HG03575 (cell line): ENCODE measurements around the gene GPR89B.
"Not testable (repeated sequence)": the region's sequence is repeated elsewhere in the genome, so short reads cannot be mapped to it uniquely, and the experiment has no call there.

Source experiments
- ATAC-seq: cut with Tn5 transposase; IDR thresholded peaks from one replicate; pipeline ENCODE4 v1.9.1; 2021; ENCODE audit not compliant: unreplicated experiment, insufficient number of reproducible peaks, low FRiP score; ENCODE audit errors: extremely low read depth

GPR89B gene

DNA sequence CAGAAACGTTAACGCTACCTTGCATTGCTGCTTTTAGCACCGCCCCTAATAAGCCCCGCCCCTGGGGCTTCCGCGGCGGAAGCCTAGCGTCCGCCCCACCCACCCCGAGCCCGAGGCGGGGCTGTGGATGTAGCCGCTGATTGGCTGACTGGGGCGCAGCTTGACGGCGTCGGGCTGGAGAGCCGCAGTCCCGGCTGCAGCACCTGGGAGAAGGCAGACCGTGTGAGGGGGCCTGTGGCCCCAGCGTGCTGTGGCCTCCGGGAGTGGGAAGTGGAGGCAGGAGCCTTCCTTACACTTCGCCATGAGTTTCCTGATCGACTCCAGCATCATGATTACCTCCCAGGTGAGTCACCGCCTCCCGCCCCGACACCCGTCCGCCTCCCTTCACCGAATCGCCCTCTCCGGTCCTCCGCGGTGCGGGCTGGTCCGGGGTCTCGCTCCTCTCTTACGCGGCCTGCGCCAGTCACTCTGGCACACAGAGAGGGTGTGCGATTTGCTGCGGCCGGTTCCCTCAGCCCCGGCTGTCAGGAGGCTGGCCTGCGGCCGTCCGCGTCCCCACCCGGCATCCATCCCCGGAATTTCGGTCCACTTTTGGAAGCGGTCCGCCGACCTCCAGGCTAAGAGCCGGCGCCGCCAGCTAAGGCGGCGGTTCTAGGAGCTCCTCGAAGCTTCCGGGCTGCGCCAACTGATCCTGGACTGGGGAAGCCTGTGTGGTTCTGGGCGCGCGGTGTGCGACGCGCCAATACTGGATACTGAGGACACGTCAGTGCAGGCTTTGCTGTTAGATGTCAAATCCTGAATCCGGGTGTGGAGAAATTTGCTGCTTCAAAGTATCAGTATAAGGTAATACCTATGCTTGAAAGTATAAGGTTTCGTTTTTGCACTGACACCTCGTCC lies at the start of gene GPR89B:
GPR89B (plus strand) TSS at position 185 of the 897 bp plus-strand sequence; CDS start at position 302, 117 bp downstream.
- peak; percentile 79 for ATAC-seq

DNA sequence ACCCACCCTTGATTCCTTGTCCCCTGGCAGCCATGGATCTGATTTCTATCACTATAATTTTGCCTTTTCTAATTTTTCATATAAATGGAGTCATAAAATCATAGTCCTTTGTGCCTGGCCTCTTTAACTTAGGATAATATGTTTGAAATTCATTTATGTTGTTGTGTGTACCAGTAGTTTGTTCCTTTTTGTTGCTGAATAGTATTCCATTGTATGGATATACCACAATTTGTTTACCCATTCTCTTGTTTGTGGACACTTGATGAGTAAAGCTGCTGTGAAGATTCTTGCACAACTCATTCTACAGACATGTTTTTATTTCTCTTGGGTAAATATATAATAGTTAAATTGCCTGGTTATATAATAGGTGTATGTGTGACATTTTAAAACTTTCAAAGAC lies 48.3 kb upstream of the GPR89B start:
- no peak for ATAC-seq

DNA sequence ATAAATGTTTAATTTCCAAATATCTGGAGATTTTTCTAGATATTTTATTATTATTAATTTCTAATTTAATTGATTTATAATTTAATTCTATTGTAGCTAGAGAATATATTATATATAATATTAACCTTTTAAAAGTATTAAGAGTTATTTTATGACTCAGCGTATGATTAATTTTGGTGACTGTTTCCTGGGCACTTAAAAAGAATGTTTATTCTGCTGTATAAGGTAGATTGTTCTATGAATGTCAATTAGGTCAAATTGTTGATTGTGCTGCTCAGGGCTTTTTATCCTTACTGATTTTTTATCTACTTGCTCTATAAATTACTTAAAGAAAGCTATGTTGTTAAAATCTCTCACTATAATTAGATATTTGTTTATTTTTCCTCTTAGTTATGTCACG lies 45.7 kb upstream of the GPR89B start:
- ATAC-seq, result no peak

DNA sequence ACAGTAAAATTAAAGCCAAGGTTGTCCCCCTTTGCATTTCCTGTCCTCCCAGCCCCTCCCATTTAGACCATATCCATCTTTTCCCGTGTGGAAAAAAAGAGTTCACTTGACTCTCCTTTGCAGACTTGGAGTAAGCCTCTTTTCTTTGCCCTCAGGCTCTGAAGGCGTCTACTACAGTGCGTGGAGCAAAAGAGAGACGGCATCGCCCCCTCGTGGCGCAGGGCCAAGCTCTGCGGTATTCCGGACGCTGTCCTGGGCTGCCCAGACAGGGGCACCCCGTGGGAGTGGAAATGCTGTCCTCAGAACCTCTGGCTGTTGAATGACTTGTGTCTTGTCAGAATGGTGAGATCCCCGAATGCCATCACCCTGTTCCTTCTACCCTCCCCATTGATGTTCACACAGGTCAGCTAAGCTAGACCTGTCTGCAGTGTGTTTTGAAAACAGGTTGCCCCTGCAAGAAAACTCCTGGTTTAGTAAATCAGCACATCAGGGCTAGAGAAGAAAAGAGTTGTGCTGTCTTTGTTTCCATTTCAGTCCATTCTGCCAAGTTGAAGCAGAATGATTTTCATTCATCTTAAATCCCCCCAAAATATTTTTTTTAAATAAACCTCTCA lies 37.9 kb upstream of the GPR89B start:
- ATAC-seq, result no peak

DNA sequence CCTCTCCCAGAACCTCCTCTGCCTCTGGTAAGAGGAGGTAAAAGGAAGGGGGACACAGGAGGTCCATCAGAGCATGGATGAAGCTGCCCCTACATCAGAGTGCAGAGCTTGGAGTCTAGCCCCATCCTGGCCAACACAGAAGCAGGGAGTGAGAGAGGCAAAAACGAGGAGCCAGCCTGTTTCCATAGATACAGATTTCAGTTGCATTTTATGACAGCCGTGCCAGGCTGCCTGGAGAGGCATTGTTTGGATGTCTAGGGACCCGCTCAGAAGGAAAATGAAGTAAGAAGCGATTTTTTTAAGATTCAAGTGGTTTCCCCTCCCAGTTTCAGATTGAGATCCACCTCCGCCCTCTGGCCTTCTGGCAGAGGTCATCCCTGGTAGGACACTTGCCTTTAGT lies 37.1 kb upstream of the GPR89B start:
- no peak for ATAC-seq

DNA sequence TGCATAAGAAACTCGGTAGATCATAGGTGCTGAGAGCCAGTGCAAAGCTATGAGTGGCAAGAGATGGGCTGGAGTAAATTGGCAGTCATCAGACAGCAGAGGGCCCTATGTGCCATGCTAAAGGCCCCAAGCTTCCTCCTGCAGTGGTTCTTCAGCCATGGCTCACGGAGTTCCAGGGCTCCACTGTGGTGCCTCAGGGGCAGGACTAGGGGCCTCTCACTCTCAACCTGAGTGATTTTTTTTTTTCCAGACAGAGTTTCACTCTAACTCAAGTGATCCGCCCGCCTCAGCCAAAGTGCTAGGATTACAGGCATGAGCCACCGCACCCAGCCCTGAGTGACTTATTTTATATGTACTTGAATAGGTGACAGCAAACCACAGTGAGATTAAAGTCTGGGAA lies 36.0 kb upstream of the GPR89B start:
- no peak for ATAC-seq

DNA sequence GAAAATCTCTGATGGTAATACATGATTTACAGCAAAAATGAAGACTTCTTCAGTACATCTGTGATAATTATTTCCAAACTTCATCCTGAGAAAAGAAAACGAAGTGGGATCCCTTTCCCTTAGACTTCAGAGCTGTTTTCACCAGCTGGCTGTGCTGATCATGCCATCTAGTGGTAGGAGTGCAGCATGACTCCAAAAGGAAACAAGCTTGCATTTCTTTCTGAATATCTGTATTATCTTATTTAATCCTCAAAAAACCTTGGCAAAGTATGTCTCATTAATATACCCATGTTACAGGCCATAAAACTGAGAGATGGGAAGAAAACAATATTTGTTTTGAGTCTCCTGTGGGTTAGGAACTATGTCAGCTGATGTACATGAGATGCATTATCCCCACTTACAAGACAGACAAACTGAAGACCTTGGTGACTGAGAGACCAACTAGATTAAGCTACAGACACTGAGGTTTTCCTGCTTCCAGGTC lies 35.4 kb upstream of the GPR89B start:
- ATAC-seq, result no peak

DNA sequence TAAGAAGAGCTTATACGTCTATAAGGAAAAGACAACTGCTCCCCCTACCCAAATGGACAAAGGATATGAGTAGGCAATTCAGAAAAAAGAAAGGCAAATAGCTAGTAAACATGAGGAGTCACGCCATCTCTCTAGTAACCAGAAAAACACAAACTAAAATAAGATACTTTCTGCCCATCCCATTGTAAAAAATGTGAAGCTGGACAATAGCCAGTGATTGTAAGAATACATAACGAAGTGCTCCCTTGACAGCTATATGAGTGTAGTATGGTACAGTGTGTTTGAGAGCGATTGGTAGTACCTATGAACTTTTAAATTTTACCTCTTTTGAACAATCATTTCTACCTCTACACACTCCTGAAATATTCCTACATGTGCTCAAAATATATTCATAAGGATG lies 33.1 kb upstream of the GPR89B start:
- ATAC-seq, result no peak

DNA sequence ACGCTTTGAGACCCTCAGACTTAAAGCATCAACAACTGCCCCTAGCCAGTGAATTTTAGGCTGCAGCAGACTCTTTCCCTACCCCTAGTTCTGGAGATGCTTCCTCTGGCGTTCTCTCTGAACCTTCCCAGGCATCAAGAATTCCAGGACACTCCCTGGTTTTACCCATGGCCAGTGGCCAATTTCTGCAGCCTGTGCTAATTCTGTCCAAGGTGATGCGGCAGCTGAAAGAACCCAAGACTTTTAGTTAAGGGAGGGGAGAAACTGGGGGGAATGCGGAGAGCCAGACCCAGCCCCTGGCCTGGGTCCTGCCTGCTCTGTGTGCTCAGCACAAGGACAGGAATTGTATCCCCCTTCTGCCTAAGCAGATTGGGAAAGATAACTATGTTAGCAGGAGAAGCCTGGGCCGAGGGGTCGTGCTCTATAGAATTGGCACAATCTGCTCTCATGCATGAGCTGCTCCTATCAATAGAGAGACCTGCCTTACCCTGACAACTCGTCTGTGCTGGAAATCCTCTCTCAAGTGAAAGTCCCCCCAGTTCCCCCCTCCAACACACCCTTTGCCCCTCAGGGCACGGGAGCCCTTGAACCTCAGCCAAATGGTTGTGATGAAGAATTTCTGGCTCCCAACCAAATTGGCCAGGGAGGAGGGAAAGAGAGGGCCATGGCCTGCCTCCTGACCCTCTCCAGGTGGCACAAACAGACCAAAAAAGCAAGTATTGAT lies 31.0 kb upstream of the GPR89B start:
- no peak for ATAC-seq

DNA sequence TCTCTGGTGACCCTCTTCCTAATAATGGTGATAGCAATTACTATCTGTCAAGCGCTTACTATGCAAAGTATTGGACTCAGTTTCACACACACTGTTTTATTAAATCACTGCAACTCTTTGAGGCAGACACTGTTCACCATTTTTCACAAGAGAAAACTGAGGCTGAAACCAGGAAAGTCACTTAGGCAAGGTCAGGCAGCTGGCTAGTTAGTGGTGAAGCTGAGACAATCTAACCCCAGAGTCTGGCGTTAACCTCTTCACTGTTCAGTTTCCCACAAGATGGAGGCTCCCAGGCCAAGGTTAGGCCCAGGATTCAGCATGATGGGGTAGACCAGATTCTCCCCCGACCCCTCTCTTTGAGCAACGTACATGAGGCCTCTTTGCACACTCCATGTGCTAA lies 30.4 kb upstream of the GPR89B start:
- no peak for ATAC-seq

DNA sequence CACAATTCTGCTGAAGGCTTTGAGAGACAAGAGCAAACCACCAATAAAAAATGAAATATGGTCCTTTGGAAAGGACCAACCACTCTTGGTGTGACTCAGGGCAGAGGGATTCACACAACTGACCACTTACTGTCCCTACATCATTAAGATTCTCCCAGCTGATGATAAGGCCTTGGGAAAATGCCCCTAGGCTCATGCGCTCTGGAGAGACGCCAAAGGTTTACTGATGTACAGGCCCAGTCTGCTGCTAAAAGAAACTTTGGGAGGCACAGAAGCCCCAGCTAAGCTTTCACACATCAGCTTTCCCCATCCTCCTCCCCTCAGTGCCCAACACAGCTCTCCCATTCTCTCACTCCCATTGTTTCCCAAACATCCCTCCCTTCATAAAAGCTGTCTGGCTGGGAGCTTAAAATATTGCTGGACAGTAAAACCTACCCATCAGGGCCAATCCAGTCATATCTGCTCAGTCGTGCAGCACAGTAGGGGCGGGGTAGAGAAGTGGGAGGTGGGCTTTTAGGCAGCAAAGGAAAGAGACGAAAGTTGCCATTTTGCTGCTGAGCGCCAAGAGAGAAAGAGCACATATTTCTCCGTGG lies 25.9 kb upstream of the GPR89B start, which contains the start of gene GJA8:
GJA8 (plus strand) TSS at position 543 of the 593 bp plus-strand sequence. CDS start 5,161 bp downstream, outside the sequence.
- ATAC-seq, result no peak

DNA sequence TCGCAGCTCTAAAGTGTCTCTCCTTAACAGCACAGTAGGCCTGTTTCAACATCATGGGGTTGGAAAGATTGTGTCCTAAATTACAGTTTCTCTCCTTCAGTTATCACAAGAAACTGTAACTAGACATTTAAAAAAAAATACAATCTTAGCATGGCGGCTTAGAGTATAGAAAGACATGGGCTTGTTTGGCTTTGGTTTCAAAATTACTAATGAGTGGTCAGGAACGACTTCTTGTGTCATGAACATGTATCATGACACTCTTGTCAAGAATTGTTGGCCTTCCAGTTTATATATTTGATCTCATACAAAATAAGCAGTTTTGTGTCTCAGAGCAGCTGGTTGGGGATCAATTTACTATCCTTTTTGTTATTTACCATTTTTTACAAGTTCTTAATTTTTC lies 23.5 kb upstream of the GPR89B start:
- ATAC-seq, result no peak

DNA sequence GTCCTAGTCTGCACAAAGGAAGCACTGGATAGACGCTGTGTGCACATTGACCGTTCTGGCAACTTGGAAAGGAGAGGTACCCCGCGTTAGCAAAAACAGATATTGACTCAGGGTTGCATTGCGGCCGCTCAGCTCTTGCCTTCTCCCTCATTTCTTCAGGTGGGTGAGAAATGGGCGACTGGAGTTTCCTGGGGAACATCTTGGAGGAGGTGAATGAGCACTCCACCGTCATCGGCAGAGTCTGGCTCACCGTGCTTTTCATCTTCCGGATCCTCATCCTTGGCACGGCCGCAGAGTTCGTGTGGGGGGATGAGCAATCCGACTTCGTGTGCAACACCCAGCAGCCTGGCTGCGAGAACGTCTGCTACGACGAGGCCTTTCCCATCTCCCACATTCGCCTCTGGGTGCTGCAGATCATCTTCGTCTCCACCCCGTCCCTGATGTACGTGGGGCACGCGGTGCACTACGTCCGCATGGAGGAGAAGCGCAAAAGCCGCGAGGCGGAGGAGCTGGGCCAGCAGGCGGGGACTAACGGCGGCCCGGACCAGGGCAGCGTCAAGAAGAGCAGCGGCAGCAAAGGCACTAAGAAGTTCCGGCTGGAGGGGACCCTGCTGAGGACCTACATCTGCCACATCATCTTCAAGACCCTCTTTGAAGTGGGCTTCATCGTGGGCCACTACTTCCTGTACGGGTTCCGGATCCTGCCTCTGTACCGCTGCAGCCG lies 20.3 kb upstream of the GPR89B start:
- ATAC-seq, result no peak

DNA sequence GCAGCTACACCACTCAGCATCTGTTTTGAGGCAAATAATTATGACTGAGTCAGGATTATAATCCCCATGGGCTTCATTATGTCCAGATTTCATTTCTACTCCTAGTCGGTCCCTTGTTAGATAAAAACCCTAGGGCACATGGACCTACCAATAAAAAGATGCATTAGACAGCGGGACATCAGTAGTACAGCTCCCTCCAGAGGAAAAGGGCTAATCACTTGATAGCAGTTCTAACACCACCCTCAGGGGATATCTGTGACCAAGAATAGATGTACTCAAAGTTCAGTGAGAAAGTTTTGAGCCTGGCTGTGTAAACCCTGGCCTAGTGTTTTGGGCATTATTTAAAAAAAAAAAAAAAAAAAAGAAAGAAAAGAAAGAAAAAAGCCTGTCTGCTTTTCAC lies 15.7 kb upstream of the GPR89B start:
- no peak for ATAC-seq

DNA sequence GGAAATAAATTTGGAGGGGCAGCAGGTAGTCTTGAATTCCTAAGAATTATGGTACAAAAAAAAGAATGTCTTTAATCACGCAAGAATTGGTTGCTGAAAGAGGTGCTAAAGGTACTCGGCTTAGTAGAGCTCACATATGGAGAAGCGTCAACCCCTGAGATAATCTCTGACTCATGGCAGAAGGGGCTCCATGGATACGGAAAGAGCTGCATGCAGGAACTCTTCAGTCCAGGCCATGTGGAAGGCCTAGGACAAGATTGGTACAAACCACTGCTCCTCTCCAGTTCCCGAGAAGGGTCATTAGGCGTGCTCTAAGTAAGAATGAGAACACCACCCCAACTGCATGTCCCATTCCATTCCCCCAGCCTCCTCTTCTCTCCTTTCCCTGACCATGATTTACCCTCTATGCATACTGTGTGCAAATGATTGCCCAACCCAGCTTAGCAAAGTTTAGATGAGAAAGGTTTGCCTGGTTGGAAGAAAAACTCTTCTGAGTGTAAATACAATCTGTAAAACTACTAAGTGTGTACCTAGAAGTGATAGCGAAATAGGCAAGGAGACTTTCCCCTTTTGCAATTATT lies 14.8 kb upstream of the GPR89B start:
- ATAC-seq, result no peak

DNA sequence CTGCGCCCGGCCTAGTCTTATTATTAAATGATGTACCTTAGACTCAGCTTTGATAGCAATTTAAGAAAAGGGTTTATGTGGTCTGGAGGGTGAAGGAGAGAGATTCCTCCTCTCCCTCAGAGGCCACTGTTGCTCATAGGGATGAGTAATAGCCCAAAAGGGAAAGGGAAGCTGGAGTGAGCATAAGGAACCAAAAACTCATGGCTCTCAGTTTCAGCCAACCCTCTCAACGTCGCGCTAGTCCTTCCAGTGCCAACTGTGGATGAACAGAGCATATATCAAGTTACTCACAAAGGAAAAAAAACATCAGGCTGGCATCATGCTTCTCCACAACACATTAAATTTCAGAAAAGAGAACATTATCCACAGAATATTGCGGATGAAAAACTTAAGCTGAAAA lies 8.3 kb upstream of the GPR89B start:
- no peak for ATAC-seq

DNA sequence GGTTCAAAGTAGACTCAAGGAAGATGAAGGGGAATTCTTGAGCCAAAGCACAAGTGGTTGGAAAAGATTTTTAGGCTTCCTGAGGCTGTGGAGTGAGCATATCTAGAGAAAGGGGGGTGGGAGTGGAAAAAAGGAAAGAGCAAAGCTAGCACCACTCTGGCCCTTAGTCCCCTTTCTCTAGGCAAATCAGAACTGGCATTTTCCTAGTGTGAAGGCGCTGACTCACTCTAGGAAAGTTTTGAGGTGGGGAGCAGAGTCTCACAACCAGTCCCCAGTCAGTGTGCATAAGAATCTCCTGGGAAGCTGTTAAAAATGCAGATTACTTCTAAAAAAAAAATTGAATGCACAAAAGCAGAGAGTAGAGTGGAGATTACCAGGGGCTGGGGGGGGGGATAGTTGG lies 3.4 kb upstream of the GPR89B start:
- ATAC-seq, result no peak

DNA sequence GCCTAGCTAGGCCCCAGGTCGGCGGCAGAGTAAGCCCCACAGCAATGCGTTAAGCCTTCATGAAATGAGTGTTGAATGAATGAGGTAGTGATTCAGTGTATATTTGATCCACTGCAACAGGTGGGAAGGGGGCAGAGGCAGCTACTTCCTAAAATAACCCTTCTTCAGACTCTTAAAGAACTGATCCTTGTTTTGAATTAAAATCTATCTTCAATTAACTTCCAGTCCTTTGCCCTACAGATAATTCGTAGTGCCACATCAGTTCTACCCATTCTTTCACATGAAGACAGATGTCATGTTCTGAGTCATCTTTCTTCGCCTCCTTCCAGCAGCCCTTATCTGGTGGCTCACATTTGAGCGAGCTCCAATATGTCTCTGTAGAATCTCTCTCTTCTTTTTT lies 1.0 kb upstream of the GPR89B start:
- not testable (repeated sequence) for ATAC-seq
